ENCODE data around the gene CHRM4.
A peak's percentile ranks its signal among the peaks of the same experiment; 100 is the strongest.

The CHRM4 gene

DNA sequence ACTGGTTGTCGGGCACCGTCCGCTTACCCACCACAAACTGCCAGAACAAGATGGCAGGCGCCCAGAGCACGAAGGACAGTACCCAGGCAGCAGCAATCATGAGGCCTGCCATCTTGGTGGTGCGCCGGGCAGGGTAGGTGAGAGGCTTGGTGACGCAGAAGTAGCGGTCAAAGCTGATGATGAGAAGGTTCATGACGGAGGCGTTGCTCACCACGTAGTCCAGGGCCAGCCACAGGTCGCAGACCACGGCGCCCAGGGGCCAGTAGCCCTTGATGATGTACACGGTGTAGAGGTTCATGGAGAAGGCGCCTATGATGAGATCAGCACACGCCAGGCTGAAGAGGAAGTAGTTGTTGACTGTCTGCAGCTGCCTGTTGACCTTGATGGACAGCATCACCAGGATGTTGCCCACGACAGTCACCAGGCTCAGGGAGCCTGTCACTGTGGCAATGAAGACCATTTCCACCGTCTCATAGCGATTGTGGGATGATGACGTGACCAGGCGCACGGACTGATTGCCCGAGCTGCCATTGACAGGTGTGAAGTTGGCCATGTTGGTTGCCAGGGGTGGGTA, 5.5 kb downstream of the CHRM4 start:
- no peak overlapping the region for H3K4me3 ChIP-seq (ENCODE audit: low read depth, low read length)
- no peak for TF ChIP-seq CTCF (IDR thresholded peaks at IDR 0.05; ENCODE audit: borderline replicate concordance, insufficient read depth, low read depth, low read length)

- TF ChIP-seq CTCF (IDR thresholded peaks at IDR 0.05; ENCODE audit: borderline replicate concordance, insufficient read depth, low read depth, low read length): no peak
- H3K4me3 ChIP-seq (ENCODE audit: low read depth, low read length): no peak overlapping the region
Measured at GRCh38 chr11:46385169-46386004, 6.2 kb downstream of the CHRM4 start.

DNA sequence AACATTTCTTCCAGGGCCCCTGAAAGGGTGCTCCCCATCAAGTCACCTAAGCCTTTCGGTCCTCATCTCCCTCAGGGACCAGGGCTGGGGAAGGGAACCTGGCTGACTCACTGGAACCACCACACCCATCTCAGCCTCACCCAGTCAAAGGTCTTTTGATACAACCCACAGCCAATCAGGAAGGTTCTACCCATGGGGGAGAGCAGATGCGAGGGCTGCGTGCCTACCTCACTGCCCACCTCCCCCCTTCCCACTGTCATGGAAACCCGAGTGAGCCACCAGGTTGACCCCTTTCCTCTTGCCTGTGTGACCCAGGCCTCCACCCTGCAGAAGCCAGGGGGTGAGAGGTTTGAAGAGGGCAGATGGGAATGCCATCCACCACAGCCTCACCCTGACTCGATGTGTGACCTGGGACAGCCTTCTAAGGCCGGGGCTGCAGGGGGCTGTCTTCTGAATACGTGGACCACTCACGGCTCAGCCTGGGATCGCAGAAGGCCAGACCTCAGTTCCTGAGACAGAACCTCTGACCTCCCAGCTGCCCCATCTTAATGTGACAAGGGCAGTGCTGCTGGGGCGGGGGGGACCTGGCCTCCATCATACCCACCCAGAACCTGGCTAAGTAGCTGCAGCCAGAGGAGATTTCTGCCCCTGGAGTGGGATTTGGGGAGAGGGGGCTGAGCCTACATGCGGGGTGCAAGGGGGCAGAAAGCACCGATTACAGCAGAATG, 7.4 kb downstream of the CHRM4 start:
- no peak for TF ChIP-seq CTCF (IDR thresholded peaks at IDR 0.05; ENCODE audit: borderline replicate concordance, insufficient read depth, low read depth, low read length)
- no peak overlapping the region for H3K4me3 ChIP-seq (ENCODE audit: low read depth, low read length)

DNA sequence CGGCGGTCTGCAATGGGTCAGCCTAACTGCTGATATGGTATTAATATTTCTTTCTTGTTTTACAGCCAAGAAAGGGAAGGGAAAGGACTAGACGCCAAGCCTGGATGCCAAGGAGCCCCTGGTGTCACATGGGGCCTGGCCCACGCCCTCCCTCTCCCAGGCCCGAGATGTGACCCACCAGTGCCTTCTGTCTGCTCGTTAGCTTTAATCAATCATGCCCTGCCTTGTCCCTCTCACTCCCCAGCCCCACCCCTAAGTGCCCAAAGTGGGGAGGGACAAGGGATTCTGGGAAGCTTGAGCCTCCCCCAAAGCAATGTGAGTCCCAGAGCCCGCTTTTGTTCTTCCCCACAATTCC, 8.2 kb downstream of the CHRM4 start:
- TF ChIP-seq CTCF (IDR thresholded peaks at IDR 0.05; ENCODE audit: borderline replicate concordance, insufficient read depth, low read depth, low read length): no peak
- H3K4me3 ChIP-seq (ENCODE audit: low read depth, low read length): no peak overlapping the region

GRCh38 chr11:46382646-46383403, 8.8 kb downstream of the CHRM4 start:
- H3K4me3 ChIP-seq (ENCODE audit: low read depth, low read length): no peak overlapping the region
- peak; percentile 44; the same call in 1 of the 2 replicates for TF ChIP-seq CTCF (IDR thresholded peaks at IDR 0.05; ENCODE audit: borderline replicate concordance, insufficient read depth, low read depth, low read length)

DNA sequence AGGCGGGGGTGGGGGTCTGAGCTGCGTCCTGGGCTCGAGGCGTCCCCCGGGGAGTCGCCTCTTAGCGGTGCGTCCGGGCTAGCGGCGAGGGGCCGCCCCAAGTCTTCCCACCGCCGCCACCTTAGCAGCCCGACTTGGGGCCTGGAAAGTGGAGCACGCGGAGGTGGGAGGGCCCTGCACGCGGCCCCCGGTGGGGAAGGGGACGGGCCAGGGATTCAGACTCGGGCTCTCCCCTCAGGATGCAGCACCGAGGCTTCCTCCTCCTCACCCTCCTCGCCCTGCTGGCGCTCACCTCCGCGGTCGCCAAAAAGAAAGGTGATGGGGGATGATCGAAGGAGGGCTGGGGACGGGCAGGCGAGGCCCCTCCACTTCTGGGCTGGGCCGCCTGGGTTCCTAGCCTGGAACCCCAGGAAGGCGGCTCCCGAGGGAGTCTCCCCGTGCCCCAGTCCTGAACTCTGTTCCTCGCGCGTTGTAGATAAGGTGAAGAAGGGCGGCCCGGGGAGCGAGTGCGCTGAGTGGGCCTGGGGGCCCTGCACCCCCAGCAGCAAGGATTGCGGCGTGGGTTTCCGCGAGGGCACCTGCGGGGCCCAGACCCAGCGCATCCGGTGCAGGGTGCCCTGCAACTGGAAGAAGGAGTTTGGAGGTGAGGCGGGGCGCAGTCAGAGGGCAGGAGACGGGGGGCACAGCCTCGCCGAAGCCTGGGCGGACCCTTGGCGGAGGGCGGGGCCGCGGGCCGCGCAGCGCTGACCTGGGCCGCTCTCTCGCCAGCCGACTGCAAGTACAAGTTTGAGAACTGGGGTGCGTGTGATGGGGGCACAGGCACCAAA, 9.5 kb downstream of the CHRM4 start:
- no peak for TF ChIP-seq CTCF (IDR thresholded peaks at IDR 0.05; ENCODE audit: borderline replicate concordance, insufficient read depth, low read depth, low read length)
- peak overlapping the region; percentile 44 for H3K4me3 ChIP-seq (ENCODE audit: low read depth, low read length)

All from GM12875 (cell line).